T-helper 17 cell (primary cell): ENCODE results near the gene FAR2. TPM values are rescaled to one million over a fixed set of nuclear protein-coding genes. Genes with fewer than 3 reads are reported as not detected.
"Not testable (repeated sequence)": the region's sequence is repeated elsewhere in the genome, so short reads cannot be mapped to it uniquely, and the experiment has no call there.

Experiments
- ATAC-seq: fragments of 150-1000 bp; cut with Tn5 transposase; 2 replicates; pipeline ENCODE4 v1.10.0; 2021; ENCODE audit warnings: mild to moderate bottlenecking, moderate library complexity
- DNase-seq, 3 donors: peaks; one replicate each; pipeline versions ENCODE4 v3.0.0 to v3.0.0-alpha.2; 2020 to 2021
- H3K9me3 ChIP-seq: one replicate; pipeline ENCODE4 v1.7.0; 2013; ENCODE audit warnings: low read length, mild to moderate bottlenecking; ENCODE audit not compliant: control insufficient read depth, poor library complexity, severe bottlenecking
- H3K27ac Mint-ChIP-seq: one replicate; pipeline ENCODE4 v1.8.0; 2022; ENCODE audit warnings: mild to moderate bottlenecking, moderate library complexity, mixed read lengths
- H3K27me3 Mint-ChIP-seq: one replicate; pipeline ENCODE4 v1.8.0; 2022; ENCODE audit warnings: mixed read lengths
- H3K36me3 Mint-ChIP-seq: one replicate; pipeline ENCODE4 v1.8.0; 2022; ENCODE audit warnings: low read depth, mixed read lengths
- H3K4me1 Mint-ChIP-seq: one replicate; pipeline ENCODE4 v1.8.0; 2022; ENCODE audit warnings: mild to moderate bottlenecking, mixed read lengths
- H3K4me3 Mint-ChIP-seq: one replicate; pipeline ENCODE4 v1.8.0; 2022; ENCODE audit warnings: mild to moderate bottlenecking, moderate library complexity, mixed read lengths
- total RNA-seq, 4 donors: library from RNA in 2 of 4; stranded (reverse) in 2 of 4; gene quantifications; one replicate each; pipeline ENCODE4 v1.2.3 and lab custom pipeline; 2022 to 2026

FAR2 gene
- total RNA-seq, 2 donors from 2014 or later = 6.6 to 8.5 TPM

GRCh38 chr12:29239336-29239735 lies 90.3 kb downstream of the FAR2 start:
- no peak overlapping the region for H3K27ac Mint-ChIP-seq

GRCh38 chr12:29240441-29240840 lies 91.4 kb downstream of the FAR2 start:
- no peaks in the 10 kb centered on the region for H3K36me3 Mint-ChIP-seq
- H3K4me3 Mint-ChIP-seq = no peak overlapping the region
- H3K4me1 Mint-ChIP-seq = no peaks in the 10 kb centered on the region
- ATAC-seq (no peak), DNase-seq (no peak)
- H3K27ac Mint-ChIP-seq = no peak overlapping the region
- H3K27me3 Mint-ChIP-seq = no peaks in the 10 kb centered on the region
- H3K9me3 ChIP-seq = no peaks in the 10 kb centered on the region

More at GRCh38 chr12:29239336-29239735, 90.3 kb downstream of the FAR2 start:
- Mint-ChIP-seq H3K4me3 (no peak overlapping the region), H3K27me3 (no peaks in the 10 kb centered on the region), H3K36me3 (no peaks in the 10 kb centered on the region), H3K4me1 (no peaks in the 10 kb centered on the region)
- H3K9me3 ChIP-seq = no peaks in the 10 kb centered on the region
- DNase-seq (no peak), ATAC-seq (no peak)

- no peak overlapping the region for H3K27ac Mint-ChIP-seq
- no peak overlapping the region for H3K4me3 Mint-ChIP-seq
- ATAC-seq (peak; percentile 50), DNase-seq (no peak)
- no peaks in the 10 kb centered on the region for H3K4me1 Mint-ChIP-seq
- H3K9me3 ChIP-seq = no peaks in the 10 kb centered on the region
- no peaks in the 10 kb centered on the region for H3K36me3 Mint-ChIP-seq
- no peaks in the 10 kb centered on the region for H3K27me3 Mint-ChIP-seq
Measured at GRCh38 chr12:29241821-29242591, 92.9 kb downstream of the FAR2 start.

GRCh38 chr12:29242921-29243431 lies 93.9 kb downstream of the FAR2 start:
- H3K9me3 ChIP-seq = no peaks in the 10 kb centered on the region
- Mint-ChIP-seq H3K4me1 (no peaks in the 10 kb centered on the region), H3K36me3 (no peaks in the 10 kb centered on the region), H3K27ac (no peak overlapping the region), H3K27me3 (no peaks in the 10 kb centered on the region), H3K4me3 (no peak overlapping the region)
- no peak for DNase-seq
- no peak for ATAC-seq

GRCh38 chr12:29244159-29244765 lies 95.2 kb downstream of the FAR2 start:
- no peaks in the 10 kb centered on the region for H3K4me1 Mint-ChIP-seq
- no peak for DNase-seq
- H3K36me3 Mint-ChIP-seq = no peaks in the 10 kb centered on the region
- no peaks in the 10 kb centered on the region for H3K9me3 ChIP-seq
- H3K4me3 Mint-ChIP-seq = no peak overlapping the region
- ATAC-seq = no peak
- H3K27ac Mint-ChIP-seq = no peak overlapping the region
- H3K27me3 Mint-ChIP-seq = no peaks in the 10 kb centered on the region

GRCh38 chr12:29245246-29245645 lies 96.2 kb downstream of the FAR2 start:
- Mint-ChIP-seq H3K4me3 (no peak overlapping the region), H3K27ac (no peak overlapping the region), H3K27me3 (no peaks in the 10 kb centered on the region), H3K4me1 (no peaks in the 10 kb centered on the region), H3K36me3 (no peaks in the 10 kb centered on the region)
- DNase-seq (no peak), ATAC-seq (no peak)
- H3K9me3 ChIP-seq = no peaks in the 10 kb centered on the region

GRCh38 chr12:29249930-29250329 lies 100.9 kb downstream of the FAR2 start:
- H3K36me3 Mint-ChIP-seq = no peaks in the 10 kb centered on the region
- no peak for ATAC-seq

GRCh38 chr12:29253906-29254625 lies 105.0 kb downstream of the FAR2 start:
- H3K36me3 Mint-ChIP-seq = peaks cover 3% of the 10 kb centered on the region
- no peak for ATAC-seq
- DNase-seq = no peak
- H3K4me3 Mint-ChIP-seq = no peak overlapping the region
- no peaks in the 10 kb centered on the region for H3K4me1 Mint-ChIP-seq
- H3K27me3 Mint-ChIP-seq = no peaks in the 10 kb centered on the region
- H3K9me3 ChIP-seq = no peaks in the 10 kb centered on the region
- H3K27ac Mint-ChIP-seq = no peak overlapping the region

More at GRCh38 chr12:29249930-29250329, 100.9 kb downstream of the FAR2 start:
- Mint-ChIP-seq H3K27ac (no peak overlapping the region), H3K4me1 (no peaks in the 10 kb centered on the region), H3K4me3 (no peak overlapping the region), H3K27me3 (no peaks in the 10 kb centered on the region)
- H3K9me3 ChIP-seq = no peaks in the 10 kb centered on the region
- DNase-seq = no peak

- no peak overlapping the region for H3K27ac Mint-ChIP-seq
- no peak for DNase-seq
Measured at GRCh38 chr12:29255042-29255441, 106.0 kb downstream of the FAR2 start.

GRCh38 chr12:29256598-29256997 lies 107.5 kb downstream of the FAR2 start:
- H3K9me3 ChIP-seq = no peaks in the 10 kb centered on the region
- ATAC-seq (no peak), DNase-seq (no peak)
- Mint-ChIP-seq H3K4me3 (no peak overlapping the region), H3K36me3 (peaks cover 5% of the 10 kb centered on the region), H3K4me1 (no peaks in the 10 kb centered on the region), H3K27me3 (no peaks in the 10 kb centered on the region), H3K27ac (no peak overlapping the region)

More at GRCh38 chr12:29255042-29255441, 106.0 kb downstream of the FAR2 start:
- Mint-ChIP-seq H3K4me3 (no peak overlapping the region), H3K27me3 (no peaks in the 10 kb centered on the region), H3K36me3 (peaks cover 3% of the 10 kb centered on the region), H3K4me1 (no peaks in the 10 kb centered on the region)
- ATAC-seq = no peak
- no peaks in the 10 kb centered on the region for H3K9me3 ChIP-seq

GRCh38 chr12:29257687-29258086 lies 108.6 kb downstream of the FAR2 start:
- not testable (repeated sequence) for H3K27ac Mint-ChIP-seq, H3K27me3 Mint-ChIP-seq, H3K36me3 Mint-ChIP-seq, ATAC-seq, H3K9me3 ChIP-seq, DNase-seq, H3K4me1 Mint-ChIP-seq, H3K4me3 Mint-ChIP-seq

GRCh38 chr12:29264424-29264823 lies 115.3 kb downstream of the FAR2 start:
- no peak overlapping the region for H3K4me3 Mint-ChIP-seq
- DNase-seq = no peak
- no peak for ATAC-seq
- H3K27me3 Mint-ChIP-seq = no peaks in the 10 kb centered on the region
- H3K9me3 ChIP-seq = no peaks in the 10 kb centered on the region
- no peaks in the 10 kb centered on the region for H3K4me1 Mint-ChIP-seq
- no peak overlapping the region for H3K27ac Mint-ChIP-seq
- H3K36me3 Mint-ChIP-seq = peaks cover 2% of the 10 kb centered on the region

- ATAC-seq = no peak
- Mint-ChIP-seq H3K36me3 (peaks cover 6% of the 10 kb centered on the region), H3K4me3 (no peak overlapping the region), H3K27ac (no peak overlapping the region), H3K27me3 (no peaks in the 10 kb centered on the region), H3K4me1 (peaks cover 5% of the 10 kb centered on the region)
- no peak for DNase-seq
- H3K9me3 ChIP-seq = no peaks in the 10 kb centered on the region
Measured at GRCh38 chr12:29269706-29270408, 120.8 kb downstream of the FAR2 start.
